NCI-H2107 (cell line): ENCODE data around the gene AOPEP.
A peak's percentile ranks its signal among the peaks of the same experiment; 100 is the strongest.

Experiments
- DNase-seq: peaks from one replicate; lab custom pipeline; 2025; lab: John Stamatoyannopoulos, UW

Gene AOPEP

DNA sequence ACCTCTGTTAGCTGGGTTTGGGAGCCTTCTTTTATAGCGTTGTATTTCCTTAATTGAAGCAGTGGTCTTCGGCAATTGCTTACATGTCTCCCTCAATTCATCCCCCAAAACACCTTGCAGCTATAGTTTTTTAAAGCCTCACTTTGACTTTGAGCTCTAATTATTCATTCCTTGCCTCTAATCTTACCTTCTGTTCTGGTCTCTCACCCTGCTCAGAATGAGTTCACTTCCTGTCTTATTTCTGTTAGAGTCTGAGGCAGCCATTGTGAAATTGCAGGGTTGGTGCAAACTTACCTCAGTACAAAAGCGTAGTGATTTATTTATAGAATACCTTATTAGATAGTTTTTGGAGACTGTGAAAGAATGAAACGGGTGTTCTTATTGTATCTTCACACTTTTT lies 35.0 kb downstream of the AOPEP start:
- DNase-seq = no peak

DNA sequence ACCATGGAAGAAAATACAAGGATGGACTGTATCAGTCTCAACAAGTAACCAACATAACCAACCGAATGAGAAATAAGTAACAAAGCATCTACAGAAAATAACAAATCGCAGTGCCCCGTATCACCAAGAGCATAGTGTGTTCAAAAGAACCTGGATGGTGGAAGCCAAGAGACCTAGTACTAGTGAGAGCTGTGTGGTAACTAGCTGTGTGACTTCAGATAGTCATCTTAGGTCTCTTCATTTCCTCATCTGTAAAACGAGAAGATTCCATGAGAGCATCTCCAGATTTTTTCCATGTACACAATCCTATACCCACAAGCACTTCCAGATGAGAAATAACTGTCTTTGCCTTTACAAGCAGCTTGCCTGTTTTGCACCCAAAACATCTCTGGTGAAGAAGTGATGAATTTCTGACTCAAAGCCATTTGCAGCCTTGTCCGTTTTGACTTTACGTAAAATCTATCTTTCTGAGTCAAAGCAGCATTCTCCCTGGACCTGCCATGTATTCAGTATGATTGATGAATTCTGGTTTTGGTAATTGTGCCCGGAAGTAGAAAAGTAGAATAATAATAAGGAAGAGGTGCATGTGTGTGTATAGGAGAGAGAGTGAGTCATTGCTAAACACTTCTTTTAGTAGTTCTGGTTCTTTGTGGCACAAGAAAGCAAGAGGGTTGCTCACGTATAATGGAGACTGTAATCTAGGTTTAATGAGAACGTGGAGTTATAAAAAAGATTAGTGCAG lies 41.0 kb downstream of the AOPEP start:
- DNase-seq = no peak

DNA sequence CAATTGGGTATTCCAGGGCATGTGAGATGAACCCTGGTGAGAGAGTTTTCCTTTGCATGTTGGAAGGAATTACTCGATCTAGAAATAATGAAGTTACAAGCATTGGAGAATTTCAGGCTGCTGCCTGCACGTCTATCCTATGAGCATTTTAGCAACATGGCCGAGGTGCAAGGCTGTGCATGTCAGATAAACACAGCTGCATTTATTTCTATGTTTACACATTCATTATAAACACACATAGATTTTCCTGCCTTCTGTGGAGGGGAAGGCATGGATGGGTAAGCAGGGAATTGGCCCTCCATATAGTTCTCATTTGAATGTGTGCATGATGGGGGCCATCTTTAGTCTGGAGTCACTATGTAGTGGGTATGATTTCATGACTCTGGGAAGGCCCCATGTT lies 42.3 kb downstream of the AOPEP start:
- no peak for DNase-seq

DNA sequence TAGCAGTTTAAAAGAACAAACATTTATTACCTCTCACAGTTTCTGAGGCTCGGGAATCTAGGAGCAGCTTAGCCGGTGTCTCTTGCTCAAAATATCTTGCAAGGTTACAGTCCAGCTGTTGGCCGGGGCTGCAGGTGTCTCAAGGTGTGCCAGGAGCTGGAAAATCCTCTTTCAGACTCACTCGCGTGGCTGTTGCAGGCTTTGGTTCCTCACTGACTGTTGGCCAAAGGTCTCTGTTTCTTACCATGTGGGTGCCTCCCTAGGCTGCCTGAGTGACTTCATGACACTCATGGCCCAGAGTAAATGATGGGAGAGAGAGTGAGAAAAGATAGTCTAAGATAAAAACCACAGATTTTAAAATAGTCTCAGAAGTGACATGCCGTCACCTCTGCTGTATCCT lies 43.8 kb downstream of the AOPEP start:
- no peak for DNase-seq

DNA sequence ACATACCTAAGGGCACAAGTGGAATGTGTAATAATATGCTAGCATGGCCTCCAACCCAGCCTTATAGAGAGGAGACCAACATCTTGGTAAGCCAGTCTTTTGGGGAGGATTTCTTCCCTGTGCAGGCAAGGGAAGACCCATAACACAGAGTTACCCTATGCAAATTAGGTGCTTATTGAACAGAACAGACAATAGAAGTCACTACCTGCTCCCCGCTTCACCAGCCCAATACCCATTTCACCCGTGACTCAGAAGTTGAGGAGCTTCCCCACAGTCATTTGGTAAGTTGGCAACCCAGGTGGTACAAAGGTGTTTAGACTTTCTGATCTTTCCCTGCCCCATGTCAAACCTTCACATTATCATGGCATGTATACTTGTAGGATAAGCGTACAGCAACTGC lies 44.6 kb downstream of the AOPEP start:
- no peak for DNase-seq

DNA sequence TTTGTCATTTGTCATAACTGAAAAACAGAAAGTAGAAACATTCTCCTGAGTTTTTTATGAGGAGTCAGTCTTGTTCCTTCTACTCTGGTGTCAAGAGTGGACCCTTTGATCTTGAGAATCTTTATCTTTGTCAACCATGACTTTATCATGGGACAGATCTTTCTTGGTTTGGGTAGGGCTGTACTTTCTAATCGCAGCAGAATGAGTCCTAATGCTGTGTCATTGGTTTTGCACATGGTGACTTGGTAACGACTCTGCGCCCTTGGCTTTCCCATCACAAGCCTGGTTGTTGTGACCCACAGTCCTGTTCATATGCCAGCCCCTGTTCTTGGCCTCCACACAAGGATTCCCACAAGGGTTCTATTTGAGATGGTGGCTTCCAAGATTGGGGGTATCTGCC lies 45.6 kb downstream of the AOPEP start:
- no peak for DNase-seq

DNA sequence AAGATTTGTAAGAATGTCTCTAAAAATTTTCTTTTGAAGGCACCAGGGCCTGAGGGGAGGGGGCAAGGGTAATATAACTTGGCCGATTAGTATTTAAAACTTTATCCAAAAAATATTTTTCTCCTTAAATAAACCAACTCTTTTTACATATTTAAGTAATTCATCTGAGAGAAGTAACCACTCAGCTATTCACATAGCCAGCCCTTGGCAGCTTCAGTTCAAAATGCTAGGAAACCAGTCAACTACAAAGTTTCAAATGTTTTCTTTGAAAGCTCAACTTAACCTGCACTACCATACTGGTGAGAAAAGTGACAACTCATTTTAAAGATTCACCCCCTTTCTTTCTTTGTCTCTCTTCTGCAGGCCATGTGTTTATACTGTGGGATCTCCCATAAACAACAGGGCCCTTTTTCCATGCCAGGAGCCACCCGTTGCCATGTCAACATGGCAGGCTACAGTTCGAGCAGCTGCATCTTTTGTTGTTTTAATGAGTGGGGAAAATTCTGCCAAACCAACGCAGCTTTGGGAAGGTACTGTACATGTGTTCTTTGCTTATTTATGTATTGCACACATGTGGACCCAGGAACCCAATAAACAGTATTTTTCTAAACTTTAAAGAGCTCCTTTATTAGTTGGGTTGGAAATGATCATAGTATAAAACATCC lies 46.3 kb downstream of the AOPEP start:
- peak; percentile 32 for DNase-seq

DNA sequence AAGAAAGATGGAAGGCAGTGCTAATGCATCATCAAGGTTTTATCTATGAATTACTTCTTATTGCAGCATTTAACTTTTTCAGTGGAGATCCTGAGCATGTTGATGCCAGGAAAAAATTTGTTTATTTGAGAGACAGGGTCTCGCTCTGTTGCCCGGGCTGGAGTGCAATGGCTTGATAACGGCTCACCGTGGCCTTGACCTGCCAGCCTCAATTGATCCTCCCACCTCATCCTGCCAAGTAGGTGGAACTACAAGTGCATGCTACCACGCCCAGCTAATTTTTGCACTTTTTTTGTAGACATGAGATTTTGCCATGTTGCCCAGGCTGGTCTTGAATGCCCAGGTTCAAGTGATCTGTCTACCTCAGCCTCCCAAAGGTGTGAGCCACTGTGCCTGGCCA lies 47.2 kb downstream of the AOPEP start:
- DNase-seq = no peak

DNA sequence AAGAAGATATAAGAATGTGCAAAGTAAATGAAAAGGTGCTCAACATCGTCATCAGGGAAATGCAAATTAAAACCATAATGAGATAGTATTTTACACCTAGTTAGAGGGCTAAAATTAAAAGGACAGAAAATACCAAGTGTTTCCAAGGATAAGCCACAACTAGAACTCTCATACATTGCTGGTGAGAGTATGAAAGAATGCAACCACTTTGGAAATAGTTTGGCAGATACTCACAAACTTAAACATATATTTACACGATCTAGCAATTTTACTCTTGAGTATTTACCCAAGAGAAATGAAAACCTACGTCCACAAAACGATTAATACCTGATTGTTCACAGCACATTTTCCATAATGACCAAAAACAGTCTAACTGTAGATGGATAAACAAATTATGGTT lies 51.5 kb downstream of the AOPEP start:
- DNase-seq = no peak

DNA sequence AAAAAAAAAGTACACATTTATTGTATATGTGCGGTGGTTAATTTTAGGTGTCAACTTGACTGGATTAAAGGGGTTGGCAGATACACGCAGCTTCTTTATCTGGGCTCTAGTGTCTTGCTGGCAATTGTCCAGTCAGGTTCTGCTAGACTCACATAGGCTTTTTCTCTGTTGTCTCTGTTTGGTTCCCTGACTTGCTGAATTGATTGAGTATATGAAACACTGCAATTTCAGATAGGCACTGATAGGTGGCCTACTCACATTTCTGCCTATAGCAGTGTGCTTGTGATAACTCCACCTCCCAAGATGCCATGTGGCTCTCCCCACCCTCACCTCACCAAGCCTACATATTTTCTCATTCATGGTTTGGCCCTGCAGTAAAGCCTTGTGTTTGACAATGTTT lies 52.5 kb downstream of the AOPEP start:
- DNase-seq = no peak

DNA sequence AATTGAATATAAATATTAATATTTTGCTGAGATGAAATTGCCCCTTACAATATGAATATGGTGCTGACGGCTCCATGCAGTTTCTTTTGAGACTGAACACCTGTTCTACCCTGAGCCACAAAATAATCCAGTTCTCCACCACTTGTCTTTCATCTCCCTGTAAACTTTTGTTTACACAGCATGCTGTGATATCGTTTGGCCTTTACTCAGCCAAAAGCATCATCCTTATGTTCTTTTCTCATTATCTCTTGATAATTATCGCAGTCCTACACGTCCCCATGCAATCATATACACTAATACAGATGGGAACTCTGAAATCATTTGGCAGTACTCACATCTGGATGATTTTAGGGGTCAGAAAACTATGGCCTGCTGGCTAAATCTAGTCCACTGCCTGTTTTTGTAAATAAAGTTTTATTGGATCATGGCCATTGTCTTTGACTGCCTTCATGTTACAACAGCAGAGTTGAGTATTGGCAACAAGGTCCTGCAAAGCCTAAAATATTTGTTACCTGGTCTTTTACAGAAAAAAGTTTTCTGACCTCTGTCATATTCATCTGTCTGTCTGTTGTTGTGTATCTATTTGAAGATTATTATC lies 53.3 kb downstream of the AOPEP start:
- DNase-seq = no peak

DNA sequence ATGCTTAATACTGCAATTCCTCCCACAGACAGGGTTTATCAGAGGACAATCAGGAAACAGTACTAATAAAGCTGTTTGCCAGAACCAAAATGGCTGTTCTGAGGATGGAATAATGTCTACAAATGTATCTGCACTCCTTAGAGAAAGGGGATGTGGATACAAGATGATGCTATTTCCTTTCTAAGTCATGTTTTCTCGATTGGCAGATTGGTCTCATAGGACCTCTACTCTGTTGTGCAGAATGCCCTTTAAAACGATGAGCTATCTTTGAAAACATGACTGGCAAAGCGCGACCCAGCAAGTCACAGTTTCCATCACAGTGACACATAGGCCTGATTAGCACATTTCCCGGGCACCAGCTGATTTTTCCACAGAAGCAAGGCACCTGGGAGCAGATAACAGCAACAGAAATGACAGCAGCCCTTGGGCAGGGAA lies 54.0 kb downstream of the AOPEP start:
- DNase-seq = no peak

DNA sequence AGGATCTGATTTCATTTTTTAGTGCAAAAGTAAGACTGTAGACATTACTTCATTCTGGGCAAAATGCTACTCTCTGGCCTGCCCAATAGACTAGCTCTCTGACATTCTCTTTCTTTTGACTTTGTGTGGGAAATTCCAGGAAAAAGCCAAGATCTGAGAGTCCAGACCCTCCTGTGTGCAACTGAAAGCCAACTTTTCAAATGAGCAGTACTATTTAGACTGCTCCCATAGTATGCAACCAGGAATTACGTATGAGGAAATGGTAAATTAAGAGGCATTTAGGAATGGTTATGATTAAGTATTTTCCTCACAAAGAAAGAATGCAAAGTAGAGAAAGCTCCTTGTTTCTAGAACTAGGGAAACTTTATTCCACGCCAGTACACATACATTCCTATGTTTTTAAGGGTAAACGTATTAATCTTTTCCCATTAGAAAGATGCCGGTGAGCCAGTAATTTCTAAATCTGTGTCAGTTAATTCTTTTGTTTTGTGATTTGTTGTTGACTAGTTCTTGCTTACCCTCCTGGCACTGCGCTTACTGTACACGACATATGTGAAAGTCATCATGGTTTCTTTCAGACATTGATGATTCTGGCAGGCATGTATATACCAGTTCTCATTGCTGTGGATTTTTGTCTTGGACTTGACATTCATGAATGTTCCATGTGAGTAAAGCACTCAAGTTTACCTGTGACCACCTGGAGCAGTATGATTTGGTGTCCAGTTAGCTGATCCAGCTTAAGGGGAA lies 56.0 kb downstream of the AOPEP start:
- DNase-seq = no peak

DNA sequence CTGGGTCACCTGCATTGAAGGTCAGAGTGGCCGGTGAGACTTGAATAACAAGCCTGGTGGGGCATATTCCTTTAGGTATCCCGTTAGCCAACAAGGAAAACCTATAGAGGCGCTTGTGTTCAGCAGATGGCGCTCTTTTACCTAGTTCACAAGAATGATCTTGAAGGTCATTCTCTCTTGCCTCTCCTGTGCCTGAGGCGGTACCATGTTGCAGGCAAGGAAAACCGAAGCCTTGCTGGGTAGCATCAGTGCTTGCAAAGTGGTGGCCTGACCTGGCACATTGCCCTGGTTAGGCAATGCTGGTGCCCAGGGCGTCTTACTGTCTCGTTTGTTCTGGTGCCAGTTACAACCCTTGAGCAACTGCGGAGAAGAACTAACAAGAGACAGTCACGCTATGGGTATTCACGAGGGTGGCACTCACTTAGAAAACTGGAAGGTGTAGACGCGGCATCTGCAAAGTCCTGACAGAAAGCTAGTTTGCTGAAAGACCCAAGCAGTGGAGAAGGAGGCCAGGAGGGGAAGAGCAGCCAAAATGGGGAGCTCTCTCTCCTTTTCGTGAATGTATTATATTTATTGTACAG lies 56.7 kb downstream of the AOPEP start:
- DNase-seq = peak; percentile 28

DNA sequence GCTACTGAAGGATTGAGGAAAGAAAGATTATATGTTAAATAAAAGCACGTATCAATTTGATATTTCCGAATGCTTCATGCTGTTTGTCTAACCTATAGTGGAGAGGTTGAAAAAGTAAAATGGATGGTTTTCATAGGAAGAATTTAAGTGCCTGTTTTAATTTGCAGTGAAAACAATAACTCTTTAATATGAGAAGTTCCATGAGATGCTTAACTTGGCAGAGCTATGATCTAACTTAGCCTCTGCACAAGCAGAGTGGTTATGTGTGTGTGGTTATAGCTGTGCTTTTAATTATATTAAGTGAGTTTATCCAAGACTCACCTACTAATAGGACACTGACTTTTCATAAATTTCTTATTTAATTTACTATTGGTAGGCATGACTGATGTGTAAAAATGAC lies 57.4 kb downstream of the AOPEP start:
- DNase-seq = no peak

DNA sequence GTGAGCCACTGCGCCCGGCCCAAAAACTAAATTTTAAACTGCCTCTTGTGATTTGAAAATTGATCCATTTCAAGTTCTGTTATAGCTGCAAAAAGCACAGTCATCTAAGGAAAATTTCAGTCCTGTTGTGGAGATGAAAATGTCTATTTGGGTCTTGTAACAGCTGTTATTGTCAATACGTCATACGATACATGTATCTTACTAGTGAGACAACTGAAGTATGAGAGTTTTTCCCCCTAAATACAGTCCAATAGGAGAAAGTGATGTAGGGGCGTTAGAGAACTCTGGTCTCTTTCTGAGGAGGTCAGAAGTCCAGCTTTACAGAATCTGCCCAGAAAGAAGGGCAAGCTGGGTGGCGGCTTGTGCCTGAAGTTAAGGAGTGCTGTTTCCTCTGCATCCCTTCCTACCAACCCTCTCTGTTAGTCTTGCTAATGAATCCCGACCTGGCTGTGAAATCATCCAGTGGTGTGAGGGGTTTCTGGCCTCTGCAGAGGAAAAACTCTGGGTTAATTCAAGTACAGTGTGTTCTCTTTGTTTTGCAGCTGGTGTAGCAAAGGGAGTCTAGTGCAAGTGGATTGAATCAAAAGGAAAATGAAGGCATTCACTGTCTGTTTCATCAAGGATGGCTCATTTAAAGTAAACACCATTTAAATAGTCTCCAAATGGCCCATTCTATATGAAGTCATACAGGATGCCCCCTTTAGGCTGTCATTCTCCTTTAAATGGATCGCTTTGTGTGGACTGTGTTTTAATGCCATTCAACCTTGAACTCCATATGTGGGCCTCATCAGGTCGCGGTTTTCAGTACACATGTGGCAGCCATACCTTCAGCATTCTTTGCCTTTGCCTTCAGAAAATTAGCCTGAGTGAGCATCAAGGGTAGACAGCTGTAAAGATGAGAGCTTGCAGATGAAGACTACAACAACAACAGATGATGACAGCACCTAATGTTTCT lies 59.0 kb downstream of the AOPEP start:
- DNase-seq = no peak

DNA sequence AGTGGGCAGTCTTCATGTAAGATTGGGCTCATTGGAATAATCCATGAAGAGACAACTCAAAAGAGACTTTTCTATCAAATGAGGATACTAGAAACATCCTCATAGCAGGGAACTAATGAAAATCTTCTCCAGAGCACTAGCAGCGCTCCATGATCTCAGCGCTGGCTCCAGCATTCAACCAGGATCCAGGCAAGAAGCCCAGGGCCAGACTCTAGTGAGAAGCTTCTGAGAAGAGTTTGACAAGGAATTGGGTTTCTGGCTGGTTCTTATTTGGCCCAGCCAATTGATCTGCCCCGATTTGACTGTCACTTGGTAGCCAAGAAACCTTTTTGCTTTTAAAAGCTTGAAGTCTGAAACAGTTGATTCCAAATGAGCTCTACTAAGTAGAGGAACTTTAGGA lies 60.1 kb downstream of the AOPEP start:
- DNase-seq = no peak

DNA sequence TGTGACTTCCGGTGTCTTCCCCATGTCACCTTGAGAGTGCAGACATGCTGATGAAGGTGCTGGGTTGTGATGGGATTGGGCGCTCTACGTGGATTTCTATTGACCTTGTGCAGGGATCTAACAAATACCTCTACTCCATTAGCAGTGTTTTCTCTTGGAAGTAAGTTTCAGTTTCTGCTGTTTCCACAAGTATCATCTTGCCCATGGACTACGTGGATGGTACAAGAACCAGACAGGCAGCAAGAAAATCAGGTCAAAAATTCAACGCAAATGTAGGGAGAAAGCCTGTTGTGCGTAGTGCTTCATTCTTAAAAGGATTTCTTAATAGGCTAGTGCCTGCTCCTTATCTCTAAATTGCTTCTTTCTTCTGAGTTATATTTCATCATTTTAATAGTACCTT lies 60.8 kb downstream of the AOPEP start:
- DNase-seq = no peak

DNA sequence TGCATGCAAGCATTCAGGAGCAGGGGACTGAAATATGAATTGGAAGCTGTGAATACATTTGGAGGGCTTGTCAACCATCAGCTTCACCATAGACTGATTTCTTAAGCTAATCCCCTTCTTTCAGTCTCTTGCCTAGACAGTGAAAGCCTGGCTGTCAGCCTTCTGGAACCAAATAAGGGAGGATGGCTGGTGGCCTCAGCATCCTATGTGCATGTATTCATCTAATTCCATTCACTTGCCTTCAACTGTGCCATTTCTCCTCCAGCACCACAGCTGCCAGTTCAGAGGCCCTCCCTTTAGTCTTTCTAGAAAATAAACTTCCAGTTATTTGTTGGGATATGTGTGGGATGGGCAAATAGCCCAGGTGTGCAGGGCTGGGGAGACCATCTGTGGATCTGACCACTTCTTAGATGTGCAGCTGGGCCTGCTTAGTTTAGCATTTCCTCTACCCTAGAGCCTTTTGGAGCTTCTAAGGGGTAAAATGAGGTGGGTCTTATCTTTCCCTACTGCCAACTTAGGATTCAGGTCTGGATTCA lies 62.1 kb downstream of the AOPEP start:
- no peak for DNase-seq

DNA sequence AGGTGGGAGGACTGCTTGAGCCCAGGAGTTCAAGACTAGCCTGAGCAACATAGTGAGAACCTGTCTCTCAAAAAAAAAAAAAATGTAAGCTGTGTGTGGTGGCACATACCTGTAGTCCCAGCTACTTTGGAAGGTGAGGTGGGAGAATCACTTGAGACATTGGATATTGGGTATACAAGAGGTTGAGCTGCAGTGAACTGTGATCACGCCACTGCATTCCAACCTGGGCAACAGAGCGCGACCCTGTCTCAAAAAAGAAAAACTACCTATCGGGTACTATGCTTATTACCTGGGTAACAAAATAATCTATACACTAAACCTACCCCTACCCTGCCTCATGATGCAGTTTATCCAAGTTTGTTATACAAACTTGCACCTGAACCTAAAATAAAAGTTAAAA lies 64.9 kb downstream of the AOPEP start:
- no peak for DNase-seq

DNA sequence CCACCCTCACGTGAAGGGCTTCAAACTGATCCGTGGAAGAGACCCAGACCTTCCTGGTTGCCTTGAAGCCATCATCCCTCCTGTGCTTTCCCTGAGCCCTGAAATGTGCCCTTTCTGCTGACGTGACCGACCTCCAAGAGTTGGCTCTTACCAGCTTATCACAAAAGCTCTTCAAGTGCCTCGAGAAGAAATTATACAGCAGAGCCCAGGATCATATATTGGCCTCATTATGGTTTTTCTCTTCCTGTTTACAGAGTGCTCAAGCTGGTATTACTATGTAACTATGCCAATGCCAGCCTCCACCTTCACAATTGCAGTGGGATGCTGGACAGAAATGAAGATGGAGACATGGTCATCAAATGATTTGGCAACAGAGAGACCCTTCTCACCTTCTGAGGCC lies 66.0 kb downstream of the AOPEP start:
- no peak for DNase-seq
